OCI-LY1 (cell line): ENCODE measurements around the gene IQGAP2.

Experiments
- H2AFZ ChIP-seq: fragments of 200-600 bp; sonication (generic), shearing (Covaris generic); 2 replicates; pipeline ENCODE4 v1.6.0; 2014; ENCODE audit warnings: antibody characterized with exemption, mild to moderate bottlenecking, low read length
- H3F3A ChIP-seq: fragments of 200-600 bp; sonication (generic), shearing (Covaris generic); 2 replicates; pipeline ENCODE4 v1.6.0; 2014; ENCODE audit warnings: mild to moderate bottlenecking, antibody characterized with exemption, low read length, moderate library complexity; ENCODE audit not compliant: insufficient read depth
- H3K27ac ChIP-seq: fragments of 200-600 bp; sonication (generic); 2 replicates; pipeline ENCODE4 v1.5.1; 2014; ENCODE audit warnings: low read length, mixed run types, mild to moderate bottlenecking, low read depth; ENCODE audit not compliant: poor library complexity, severe bottlenecking
- H3K27me3 ChIP-seq: fragments of 200-600 bp; sonication (generic); 2 replicates; pipeline ENCODE4 v1.6.0; 2014; ENCODE audit warnings: antibody characterized with exemption, mild to moderate bottlenecking, low read length, moderate library complexity; ENCODE audit not compliant: insufficient read depth
- H3K36me3 ChIP-seq: fragments of 200-600 bp; sonication (generic); 2 replicates; pipeline ENCODE4 v1.6.1; 2014; ENCODE audit warnings: mild to moderate bottlenecking, antibody characterized with exemption, low read length, moderate library complexity, mixed read lengths; ENCODE audit not compliant: insufficient read depth
- H3K4me1 ChIP-seq: fragments of 200-600 bp; sonication (generic); 2 replicates; pipeline ENCODE4 v1.5.1; 2014; ENCODE audit warnings: mild to moderate bottlenecking, low read length, moderate library complexity; ENCODE audit not compliant: insufficient read depth, severe bottlenecking
- H3K4me2 ChIP-seq: fragments of 200-600 bp; sonication (generic), shearing (Covaris generic); 2 replicates; pipeline ENCODE4 v1.6.1; 2014; ENCODE audit warnings: low read length
- H3K4me3 ChIP-seq: fragments of 200-600 bp; sonication (generic); 2 replicates; pipeline ENCODE4 v1.5.1; 2014; ENCODE audit warnings: low read length, low read depth, mild to moderate bottlenecking, mixed read lengths; ENCODE audit not compliant: poor library complexity, severe bottlenecking
- H3K79me2 ChIP-seq: fragments of 200-600 bp; shearing (Covaris generic); 2 replicates; pipeline ENCODE4 v1.6.1; 2016; ENCODE audit warnings: mixed run types, low read length, mixed read lengths; ENCODE audit not compliant: insufficient read depth
- H3K9ac ChIP-seq: fragments of 200-600 bp; sonication (generic), shearing (Covaris generic); 2 replicates; pipeline ENCODE4 v1.6.1; 2014; ENCODE audit warnings: mild to moderate bottlenecking, low read length, mixed read lengths
- H3K9me2 ChIP-seq: fragments of 200-600 bp; sonication (generic), shearing (Covaris generic); 2 replicates; pipeline ENCODE4 v1.6.1; 2014; ENCODE audit warnings: low read depth, mild to moderate bottlenecking, low read length, mixed read lengths
- H3K9me3 ChIP-seq: fragments of 200-600 bp; shearing (Covaris generic); 2 replicates; pipeline ENCODE4 v1.6.1; 2014; ENCODE audit warnings: low read length, mixed read lengths
- H4K20me1 ChIP-seq: fragments of 200-600 bp; sonication (generic), shearing (Covaris generic); 2 replicates; pipeline ENCODE4 v1.6.0; 2016; ENCODE audit warnings: mild to moderate bottlenecking, low read length; ENCODE audit not compliant: insufficient read depth
- CTCF ChIP-seq: fragments of 200-600 bp; sonication (generic), shearing (Covaris generic); IDR thresholded peaks from 2 replicates; pipeline ENCODE4 v1.5.1; 2017; ENCODE audit warnings: mild to moderate bottlenecking, antibody characterized with exemption, low read length, moderate library complexity, mixed read lengths
- EZH2 ChIP-seq: fragments of 200-600 bp; sonication (generic), shearing (Covaris generic); IDR thresholded peaks from 2 replicates; pipeline ENCODE4 v1.8.0; 2017; ENCODE audit warnings: borderline replicate concordance, mixed run types, mild to moderate bottlenecking, antibody characterized with exemption, low read length, moderate library complexity, mixed read lengths

The IQGAP2 gene

GRCh38 chr5:76443066-76443800 lies 40.1 kb downstream of the IQGAP2 start:
- Histone ChIP-seq H3K27me3 (no peaks in the 10 kb centered on the region), H3K27ac (no peak overlapping the region), H3K9me2 (no peaks in the 10 kb centered on the region), H3K79me2 (no peaks in the 10 kb centered on the region), H3K4me3 (no peak overlapping the region), H3F3A (no peaks in the 10 kb centered on the region), H3K9me3 (0 out of 2 replicates have a peak, but pooled peaks cover 3% of the 10 kb centered on the region), H3K4me1 (no peaks in the 10 kb centered on the region), H3K36me3 (no peaks in the 10 kb centered on the region), H4K20me1 (no peaks in the 10 kb centered on the region), H3K9ac (no peak overlapping the region), H2AFZ (no peak overlapping the region), H3K4me2 (no peak overlapping the region)
- TF ChIP-seq CTCF (no peak), EZH2 (no peak)

DNA sequence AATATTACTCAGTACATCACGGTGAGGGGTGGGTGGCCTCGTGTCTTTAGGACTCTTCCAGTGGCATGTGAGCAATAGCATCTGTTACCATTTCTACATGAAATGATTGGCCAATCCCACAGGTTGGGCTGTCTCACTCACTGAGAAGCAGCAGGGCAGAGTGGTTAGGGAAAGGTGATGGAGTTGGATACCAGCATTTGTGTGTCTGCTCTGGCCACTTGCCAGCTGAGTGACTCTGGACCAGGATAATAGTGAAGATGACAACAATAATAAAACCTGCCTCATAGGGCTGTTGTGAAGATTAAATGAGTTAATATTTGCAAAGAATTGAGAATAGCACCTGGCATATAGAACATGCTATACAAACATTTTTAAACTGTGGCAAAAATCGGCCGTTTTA lies 42.0 kb downstream of the IQGAP2 start:
- no peak overlapping the region for H3K4me3 ChIP-seq
- H3K27ac ChIP-seq, result no peak overlapping the region
- no peaks in the 10 kb centered on the region for H3K27me3 ChIP-seq
- no peaks in the 10 kb centered on the region for H3K9me3 ChIP-seq
- H3K79me2 ChIP-seq, result no peaks in the 10 kb centered on the region
- no peaks in the 10 kb centered on the region for H4K20me1 ChIP-seq
- no peaks in the 10 kb centered on the region for H3K36me3 ChIP-seq
- no peaks in the 10 kb centered on the region for H3F3A ChIP-seq
- no peak for TF ChIP-seq EZH2
- no peak for TF ChIP-seq CTCF
- H3K9me2 ChIP-seq, result no peaks in the 10 kb centered on the region
- no peak overlapping the region for H3K9ac ChIP-seq
- no peak overlapping the region for H3K4me2 ChIP-seq
- no peaks in the 10 kb centered on the region for H3K4me1 ChIP-seq
- H2AFZ ChIP-seq, result no peak overlapping the region

- H3K9me2 ChIP-seq, result no peaks in the 10 kb centered on the region
- TF ChIP-seq EZH2 (no peak), CTCF (no peak)
- no peak overlapping the region for H3K27ac ChIP-seq
- H3K9me3 ChIP-seq, result no peaks in the 10 kb centered on the region
- no peak overlapping the region for H3K4me2 ChIP-seq
- H3K4me3 ChIP-seq, result no peak overlapping the region
- H3K79me2 ChIP-seq, result no peaks in the 10 kb centered on the region
- peaks cover 2% of the 10 kb centered on the region for H3K4me1 ChIP-seq
- no peaks in the 10 kb centered on the region for H3F3A ChIP-seq
- no peak overlapping the region for H3K9ac ChIP-seq
- H2AFZ ChIP-seq, result no peak overlapping the region
- no peaks in the 10 kb centered on the region for H3K36me3 ChIP-seq
- no peaks in the 10 kb centered on the region for H4K20me1 ChIP-seq
- no peaks in the 10 kb centered on the region for H3K27me3 ChIP-seq
These were observed 42.7 kb downstream of the IQGAP2 start for GRCh38 chr5:76445830-76446229.
